HepG2 (cell line): ENCODE data around the gene RPS27A. TPM values are rescaled to one million over a fixed set of nuclear protein-coding genes. Genes with fewer than 3 reads are reported as not detected.
A peak's percentile ranks its signal among the peaks of the same experiment; 100 is the strongest.

Experiments used
- FOXO4 ChIP-seq: sonication (generic); formaldehyde crosslinking; conservative IDR thresholded peaks from 2 replicates; pipeline ENCODE4 v1.8.1; 2023; ENCODE audit warnings: missing genetic modification reagents
- HDAC1 ChIP-seq: sonication (generic); formaldehyde crosslinking; IDR thresholded peaks from 2 replicates; pipeline ENCODE4 v1.5.1; 2020; ENCODE audit warnings: mild to moderate bottlenecking, missing genetic modification reagents
- HDAC6 ChIP-seq: fragments of 200-600 bp; sonication (generic); IDR thresholded peaks from 2 replicates; pipeline ENCODE4 v1.7.0; 2017; ENCODE audit warnings: mild to moderate bottlenecking, antibody characterized with exemption, low read length, low read depth
- HMGXB3 ChIP-seq: sonication (generic); formaldehyde crosslinking; IDR thresholded peaks from 2 replicates; pipeline ENCODE4 v1.4.0; 2020; ENCODE audit warnings: missing genetic modification reagents, borderline replicate concordance
- KLF6 ChIP-seq: IDR thresholded peaks from 2 replicates; pipeline ENCODE4 v1.8.0; 2016; ENCODE audit warnings: missing biosample characterization, missing genetic modification reagents
- KMT2B ChIP-seq: IDR thresholded peaks from 2 replicates; pipeline ENCODE4 v1.6.1; 2016; ENCODE audit warnings: missing genetic modification reagents, missing compliant biosample characterization
- MZF1 ChIP-seq: sonication (generic); formaldehyde crosslinking; IDR thresholded peaks from 2 replicates; pipeline ENCODE4 v1.8.1; 2023; ENCODE audit warnings: mild to moderate bottlenecking, missing genetic modification reagents, borderline replicate concordance
- PRDM10 ChIP-seq: sonication (generic); formaldehyde crosslinking; IDR thresholded peaks from 2 replicates; pipeline ENCODE4 v1.4.0; 2020; ENCODE audit warnings: low read depth, missing genetic modification reagents
- RXRA ChIP-seq: sonication (generic); formaldehyde crosslinking; IDR thresholded peaks from 2 replicates; pipeline ENCODE4 v1.5.1; 2020; ENCODE audit warnings: missing genetic modification reagents
- YEATS2 ChIP-seq: sonication (generic); formaldehyde crosslinking; IDR thresholded peaks from 2 replicates; pipeline ENCODE4 v1.4.0; 2020; ENCODE audit warnings: missing genetic modification reagents, borderline replicate concordance
- ZFP91 ChIP-seq: sonication (generic); formaldehyde crosslinking; IDR thresholded peaks from 2 replicates; pipeline ENCODE4 v1.9.0; 2022; ENCODE audit warnings: missing genetic modification reagents, mild to moderate bottlenecking, borderline replicate concordance
- ZNF326 ChIP-seq: sonication (generic); formaldehyde crosslinking; IDR thresholded peaks from 2 replicates; pipeline ENCODE4 v1.4.0; 2020; ENCODE audit warnings: missing genetic modification reagents, borderline replicate concordance
- ZNF34 ChIP-seq: sonication (generic); formaldehyde crosslinking; IDR thresholded peaks from 2 replicates; pipeline ENCODE4 v1.4.0; 2020; ENCODE audit warnings: mild to moderate bottlenecking, missing genetic modification reagents, borderline replicate concordance
- ZNF431 ChIP-seq: sonication (generic); formaldehyde crosslinking; IDR thresholded peaks from 2 replicates; pipeline ENCODE4 v1.9.0; 2022; ENCODE audit warnings: missing genetic modification reagents, low read depth, mild to moderate bottlenecking, borderline replicate concordance
- ZNF644 ChIP-seq: IDR thresholded peaks from 2 replicates; pipeline ENCODE4 v1.6.1; 2016; ENCODE audit warnings: low read depth
- ZZZ3 ChIP-seq: sonication (generic); formaldehyde crosslinking; IDR thresholded peaks from 2 replicates; pipeline ENCODE4 v1.4.0; 2020; ENCODE audit warnings: missing genetic modification reagents, mild to moderate bottlenecking, borderline replicate concordance
- polyA plus RNA-seq, 8 experiments: library from polyadenylated mRNA; depleted of rRNA in 3 of 8; stranded (reverse) in 7 of 8; unstranded in 1 of 8; fragments of >200 nt; fragmentation: Illumina TruSeq in 4 of 8; extraction: Trizol in 4 of 8; gene quantifications; 2 replicates each; pipeline versions ENCODE4 v1.2.1 to v1.2.3, GENCODE V29; 2011 to 2016; ENCODE audit warnings: low read depth in 4 of 8, missing spikeins in 1 of 8, mixed read lengths in 1 of 8; ENCODE audit not compliant: insufficient read depth in 1 of 8
- total RNA-seq, 5 experiments: library from RNA; depleted of rRNA; stranded (reverse); fragments of >200 nt; fragmentation: Illumina TruSeq; extraction: Trizol; gene quantifications; 2 replicates each; pipeline ENCODE4 v1.2.3, GENCODE V29; 2016; ENCODE audit warnings: low read depth in 1 of 5

The RPS27A gene
- total and polyA plus RNA-seq, 2 of the 13 experiments (the other 11 are each of a cell fraction or from before 2014, with no cell fraction given) = 2,779 to 3,269 TPM

GRCh38 chr2:55232084-55232862 lies at the start of gene RPS27A, which contains the start of gene CLHC1 (continued):
- TF ChIP-seq PRDM10 (CRISPR knock-in tag) = peak; percentile 18; the same call in 1 of the 2 replicates
- TF ChIP-seq HDAC1 (CRISPR knock-in tag) = peak; percentile 81
- TF ChIP-seq ZNF431 (CRISPR knock-in tag) = peak; percentile 28; the same call in 1 of the 2 replicates
- TF ChIP-seq ZZZ3 (CRISPR knock-in tag) = peak; percentile 65; the same call in 1 of the 2 replicates
- no peak for TF ChIP-seq FOXO4 (CRISPR knock-in tag)
- TF ChIP-seq ZNF326 (CRISPR knock-in tag) = no peak
- TF ChIP-seq RXRA (CRISPR knock-in tag) = peak; percentile 61
- no peak for TF ChIP-seq MZF1 (CRISPR knock-in tag)
- no peak; the same call in 1 of the 2 replicates for TF ChIP-seq ZNF644
- peak; percentile 78 for TF ChIP-seq ZFP91 (CRISPR knock-in tag)
- TF ChIP-seq ZNF34 = 0 out of 2 replicates have a peak, but pooled peaks have one; percentile 19
- peak; percentile 49 for TF ChIP-seq KLF6 (CRISPR knock-in tag)
- TF ChIP-seq HDAC6 = peak; percentile 94; the same call in 1 of the 2 replicates
- peak; percentile 98 for TF ChIP-seq YEATS2 (CRISPR knock-in tag)
- 0 out of 2 replicates have a peak, but pooled peaks have one; percentile 26 for TF ChIP-seq HMGXB3 (CRISPR knock-in tag)
- peak; percentile 71 for TF ChIP-seq KMT2B (CRISPR knock-in tag)
